ENCODE results near the gene GNPAT.
A peak's percentile ranks its signal among the peaks of the same experiment; 100 is the strongest.

GNPAT gene

GRCh38 chr1:231213831-231214573 is 27.0 kb upstream of the GNPAT start:
- DNase-seq, result no peak

- DNase-seq, result no peak
Measured at GRCh38 chr1:231214918-231215680, 25.9 kb upstream of the GNPAT start.

GRCh38 chr1:231215681-231216385 is 25.2 kb upstream of the GNPAT start:
- DNase-seq, result no peak

- DNase-seq, result no peak
Measured at GRCh38 chr1:231216498-231216897, 24.5 kb upstream of the GNPAT start.

- DNase-seq, result no peak
Measured at GRCh38 chr1:231217056-231217455, 24.0 kb upstream of the GNPAT start.

- no peak for DNase-seq
Measured at GRCh38 chr1:231218078-231218477, 22.9 kb upstream of the GNPAT start.

GRCh38 chr1:231219422-231220401 is 21.3 kb upstream of the GNPAT start:
- DNase-seq, result no peak

- no peak for DNase-seq
Measured at GRCh38 chr1:231220801-231221200, 20.2 kb upstream of the GNPAT start.

GRCh38 chr1:231226156-231226555 is 14.9 kb upstream of the GNPAT start:
- DNase-seq, result no peak

- DNase-seq, result no peak
Measured at GRCh38 chr1:231231511-231231910, 9.5 kb upstream of the GNPAT start.

- DNase-seq, result no peak
Measured at GRCh38 chr1:231232870-231233734, 7.9 kb upstream of the GNPAT start.

- no peak for DNase-seq
Measured at GRCh38 chr1:231233735-231234417, 7.1 kb upstream of the GNPAT start.

- no peak for DNase-seq
Measured at GRCh38 chr1:231234506-231234905, 6.5 kb upstream of the GNPAT start.

GRCh38 chr1:231235526-231236207 is 5.3 kb upstream of the GNPAT start:
- no peak for DNase-seq

GRCh38 chr1:231236208-231236591 is 4.8 kb upstream of the GNPAT start:
- DNase-seq, result no peak

- DNase-seq, result no peak
Measured at GRCh38 chr1:231236938-231237337, 4.1 kb upstream of the GNPAT start.

- DNase-seq, result no peak
Measured at GRCh38 chr1:231238298-231238697, 2.7 kb upstream of the GNPAT start.

GRCh38 chr1:231240531-231240882 is 505 bp upstream of the GNPAT start:
- no peak for DNase-seq

GRCh38 chr1:231241750-231242149 is 738 bp downstream of the GNPAT start:
- DNase-seq, result peak; percentile 50

- DNase-seq, result no peak
Measured at GRCh38 chr1:231242516-231243198, 1.6 kb downstream of the GNPAT start.

All from NCI-H1694 treated with DMSO at 0.1 percent for 48 hours (cell line).